K562 (cell line): ENCODE results near the gene PFAS. TPM values are rescaled to one million over a fixed set of nuclear protein-coding genes. Genes with fewer than 3 reads are reported as not detected.

Source experiments
- CBFB ChIP-seq: sonication (generic); formaldehyde crosslinking; IDR thresholded peaks from 2 replicates; pipeline ENCODE4 v1.4.0; 2020; ENCODE audit warnings: mild to moderate bottlenecking, missing genetic modification reagents
- CHD4 ChIP-seq: fragments of 200-600 bp; sonication (generic); IDR thresholded peaks from 3 replicates; pipeline ENCODE4 v1.6.1; 2012; ENCODE audit warnings: low read depth, mild to moderate bottlenecking, mixed read lengths, low read length, inconsistent platforms; ENCODE audit not compliant: insufficient read depth, insufficient replicate concordance, poor library complexity, severe bottlenecking
- NBN ChIP-seq: fragments of 450-650 bp; IDR thresholded peaks from 2 replicates; pipeline ENCODE4 v1.6.1; 2016; ENCODE audit warnings: low read depth, mild to moderate bottlenecking
- OTX1 ChIP-seq: fragments of 450-650 bp; formaldehyde crosslinking; IDR thresholded peaks from 2 replicates; pipeline ENCODE4 v1.4.0; 2022; ENCODE audit warnings: mild to moderate bottlenecking
- SMARCA4 ChIP-seq: fragments of 450-650 bp; IDR thresholded peaks from 2 replicates; pipeline ENCODE4 v1.6.1; 2016
- SP2 ChIP-seq: IDR thresholded peaks from 2 replicates; pipeline ENCODE4 v1.6.1; 2011; ENCODE audit warnings: mild to moderate bottlenecking, low read depth, low read length, moderate library complexity; ENCODE audit not compliant: poor library complexity, severe bottlenecking; ENCODE audit errors: extremely low read depth
- TEAD4 ChIP-seq, 2 experiments: sonication (generic) in 1 of 2; formaldehyde crosslinking in 1 of 2; IDR thresholded peaks; 2 replicates each; pipeline versions ENCODE4 v1.6.1 to v1.8.0; 2012 to 2022; ENCODE audit warnings: borderline replicate concordance in 1 of 2, inconsistent platforms in 1 of 2, low read length in 1 of 2, mild to moderate bottlenecking in 1 of 2, missing genetic modification reagents in 1 of 2
- ZEB2 ChIP-seq: fragments of 450-650 bp; IDR thresholded peaks from 2 replicates; pipeline ENCODE4 v1.6.1; 2016
- ZKSCAN8 ChIP-seq: fragments of 200-800 bp; sonication (Bioruptor generic); IDR thresholded peaks from 2 replicates; pipeline ENCODE4 v1.6.1; 2016; ENCODE audit warnings: missing genetic modification characterization, missing compliant biosample characterization
- ZNF146 ChIP-seq: IDR thresholded peaks from one replicate; pipeline ENCODE4 v1.6.1; 2018; ENCODE audit warnings: missing compliant biosample characterization; ENCODE audit not compliant: unreplicated experiment
- polyA plus RNA-seq, 8 experiments: library from polyadenylated mRNA; depleted of rRNA in 4 of 8; stranded (reverse) in 5 of 8; unstranded in 3 of 8; fragments of >200 nt; fragmentation: Nextera tagmentation in 2 of 8; fragmentation: Illumina TruSeq in 1 of 8; extraction: Ambion mirVana in 2 of 8; extraction: Trizol in 1 of 8; gene quantifications; 2 replicates each; pipeline versions ENCODE4 v1.2.1 to v1.2.3, GENCODE V29; 2011 to 2014; ENCODE audit warnings: inconsistent platforms in 1 of 8, missing spikeins in 1 of 8
- total RNA-seq, 7 experiments: library from RNA; depleted of rRNA in 6 of 7; stranded (reverse); fragments of >200 nt in 6 of 7; fragmentation: Illumina TruSeq in 2 of 7; extraction: Trizol in 2 of 7; gene quantifications; 2 replicates each; pipeline versions ENCODE4 v1.2.1 to v1.2.3, GENCODE V29; 2011 to 2021; ENCODE audit warnings: low replicate concordance in 1 of 7
- TF ChIP-seq, protein P1 (sequence below): IDR thresholded peaks from 2 replicates; pipeline ENCODE4 v1.6.1; 2011; ENCODE audit not compliant: insufficient read length; ENCODE audit errors: extremely low read depth
- TF ChIP-seq, protein P2 (sequence below): fragments of 250-450 bp; sonication (Bioruptor Pico); IDR thresholded peaks from 2 replicates; pipeline ENCODE4 v1.4.0; 2020; ENCODE audit warnings: mild to moderate bottlenecking, moderate library complexity, borderline replicate concordance
- TF ChIP-seq, protein P3 (sequence below): sonication (generic); formaldehyde crosslinking; IDR thresholded peaks from 2 replicates; pipeline ENCODE4 v1.8.1; 2023; ENCODE audit warnings: mild to moderate bottlenecking, missing genetic modification reagents
- TF ChIP-seq, protein P4 (sequence below): fragments of 250-450 bp; sonication (Bioruptor Pico); IDR thresholded peaks from 2 replicates; pipeline ENCODE4 v1.5.0; 2021
- TF ChIP-seq, protein P5 (sequence below): fragments of 450-650 bp; IDR thresholded peaks from 2 replicates; pipeline ENCODE4 v1.6.1; 2017; ENCODE audit warnings: antibody characterized with exemption, mild to moderate bottlenecking

PFAS gene
- total and polyA plus RNA-seq, 9 of the 15 experiments (the other 6 are each of a cell fraction or from before 2014, with no cell fraction given), result 11.6 to 131 (median 43.9) TPM

DNA sequence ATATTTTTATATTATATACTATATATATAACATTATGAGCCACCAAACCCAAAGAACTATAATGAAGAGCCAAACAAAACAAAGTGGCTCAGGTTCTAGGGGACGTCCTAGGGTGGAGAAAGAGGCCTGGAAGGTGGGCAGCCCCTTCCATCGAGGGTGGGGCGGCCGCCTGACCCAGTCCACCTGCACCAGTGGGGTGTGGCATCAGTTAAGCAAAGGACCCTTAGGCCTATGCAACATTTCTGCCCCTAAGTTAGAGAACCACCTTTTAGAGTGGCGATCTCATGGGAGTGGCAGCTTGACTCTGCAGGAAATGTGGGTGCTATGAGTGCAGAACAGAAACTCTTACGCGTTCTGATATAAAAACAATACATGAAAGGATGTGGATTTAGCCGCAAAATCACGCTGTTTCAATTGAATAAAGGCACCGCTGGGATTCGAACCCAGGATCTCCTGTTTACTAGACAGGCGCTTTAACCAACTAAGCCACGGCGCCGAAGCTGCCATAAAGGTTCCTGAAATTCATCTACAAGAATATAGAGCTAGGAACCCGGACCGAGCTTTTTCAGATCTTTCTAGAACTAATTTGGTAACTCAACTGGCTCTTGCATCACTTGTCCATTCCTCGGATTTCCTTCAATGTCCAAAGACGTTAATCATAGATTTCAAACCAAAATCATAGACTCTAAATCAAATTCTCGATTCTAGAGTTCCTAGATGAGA is 23.1 kb upstream of the PFAS start (continued):
- TF ChIP-seq, protein P1, sequence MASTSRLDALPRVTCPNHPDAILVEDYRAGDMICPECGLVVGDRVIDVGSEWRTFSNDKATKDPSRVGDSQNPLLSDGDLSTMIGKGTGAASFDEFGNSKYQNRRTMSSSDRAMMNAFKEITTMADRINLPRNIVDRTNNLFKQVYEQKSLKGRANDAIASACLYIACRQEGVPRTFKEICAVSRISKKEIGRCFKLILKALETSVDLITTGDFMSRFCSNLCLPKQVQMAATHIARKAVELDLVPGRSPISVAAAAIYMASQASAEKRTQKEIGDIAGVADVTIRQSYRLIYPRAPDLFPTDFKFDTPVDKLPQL, result no peak
- TF ChIP-seq ZKSCAN8, result no peak
- no peak for TF ChIP-seq ZNF146
- TF ChIP-seq SMARCA4, result no peak
- no peak for TF ChIP-seq SP2
- no peak for TF ChIP-seq OTX1 (CRISPR knock-in tag)
- TF ChIP-seq CHD4, result no peak
- TF ChIP-seq, protein P2, sequence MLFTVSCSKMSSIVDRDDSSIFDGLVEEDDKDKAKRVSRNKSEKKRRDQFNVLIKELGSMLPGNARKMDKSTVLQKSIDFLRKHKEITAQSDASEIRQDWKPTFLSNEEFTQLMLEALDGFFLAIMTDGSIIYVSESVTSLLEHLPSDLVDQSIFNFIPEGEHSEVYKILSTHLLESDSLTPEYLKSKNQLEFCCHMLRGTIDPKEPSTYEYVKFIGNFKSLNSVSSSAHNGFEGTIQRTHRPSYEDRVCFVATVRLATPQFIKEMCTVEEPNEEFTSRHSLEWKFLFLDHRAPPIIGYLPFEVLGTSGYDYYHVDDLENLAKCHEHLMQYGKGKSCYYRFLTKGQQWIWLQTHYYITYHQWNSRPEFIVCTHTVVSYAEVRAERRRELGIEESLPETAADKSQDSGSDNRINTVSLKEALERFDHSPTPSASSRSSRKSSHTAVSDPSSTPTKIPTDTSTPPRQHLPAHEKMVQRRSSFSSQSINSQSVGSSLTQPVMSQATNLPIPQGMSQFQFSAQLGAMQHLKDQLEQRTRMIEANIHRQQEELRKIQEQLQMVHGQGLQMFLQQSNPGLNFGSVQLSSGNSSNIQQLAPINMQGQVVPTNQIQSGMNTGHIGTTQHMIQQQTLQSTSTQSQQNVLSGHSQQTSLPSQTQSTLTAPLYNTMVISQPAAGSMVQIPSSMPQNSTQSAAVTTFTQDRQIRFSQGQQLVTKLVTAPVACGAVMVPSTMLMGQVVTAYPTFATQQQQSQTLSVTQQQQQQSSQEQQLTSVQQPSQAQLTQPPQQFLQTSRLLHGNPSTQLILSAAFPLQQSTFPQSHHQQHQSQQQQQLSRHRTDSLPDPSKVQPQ (CRISPR knock-in tag), result no peak
- TF ChIP-seq, protein P3, sequence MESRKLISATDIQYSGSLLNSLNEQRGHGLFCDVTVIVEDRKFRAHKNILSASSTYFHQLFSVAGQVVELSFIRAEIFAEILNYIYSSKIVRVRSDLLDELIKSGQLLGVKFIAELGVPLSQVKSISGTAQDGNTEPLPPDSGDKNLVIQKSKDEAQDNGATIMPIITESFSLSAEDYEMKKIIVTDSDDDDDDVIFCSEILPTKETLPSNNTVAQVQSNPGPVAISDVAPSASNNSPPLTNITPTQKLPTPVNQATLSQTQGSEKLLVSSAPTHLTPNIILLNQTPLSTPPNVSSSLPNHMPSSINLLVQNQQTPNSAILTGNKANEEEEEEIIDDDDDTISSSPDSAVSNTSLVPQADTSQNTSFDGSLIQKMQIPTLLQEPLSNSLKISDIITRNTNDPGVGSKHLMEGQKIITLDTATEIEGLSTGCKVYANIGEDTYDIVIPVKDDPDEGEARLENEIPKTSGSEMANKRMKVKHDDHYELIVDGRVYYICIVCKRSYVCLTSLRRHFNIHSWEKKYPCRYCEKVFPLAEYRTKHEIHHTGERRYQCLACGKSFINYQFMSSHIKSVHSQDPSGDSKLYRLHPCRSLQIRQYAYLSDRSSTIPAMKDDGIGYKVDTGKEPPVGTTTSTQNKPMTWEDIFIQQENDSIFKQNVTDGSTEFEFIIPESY, result peak; percentile 31; the same call in 1 of the 2 replicates
- peak; percentile 68 for TF ChIP-seq TEAD4 (IDR thresholded peaks at IDR 0.05; ENCODE audit: low read length)
- TF ChIP-seq TEAD4 (CRISPR knock-in tag; IDR thresholded peaks at IDR 0.05; ENCODE audit: borderline replicate concordance), result no peak
- TF ChIP-seq, protein P4, sequence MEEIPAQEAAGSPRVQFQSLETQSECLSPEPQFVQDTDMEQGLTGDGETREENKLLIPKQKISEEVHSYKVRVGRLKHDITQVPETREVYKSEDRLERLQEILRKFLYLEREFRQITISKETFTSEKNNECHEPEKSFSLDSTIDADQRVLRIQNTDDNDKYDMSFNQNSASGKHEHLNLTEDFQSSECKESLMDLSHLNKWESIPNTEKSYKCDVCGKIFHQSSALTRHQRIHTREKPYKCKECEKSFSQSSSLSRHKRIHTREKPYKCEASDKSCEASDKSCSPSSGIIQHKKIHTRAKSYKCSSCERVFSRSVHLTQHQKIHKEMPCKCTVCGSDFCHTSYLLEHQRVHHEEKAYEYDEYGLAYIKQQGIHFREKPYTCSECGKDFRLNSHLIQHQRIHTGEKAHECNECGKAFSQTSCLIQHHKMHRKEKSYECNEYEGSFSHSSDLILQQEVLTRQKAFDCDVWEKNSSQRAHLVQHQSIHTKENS (CRISPR knock-in tag), result no peak
- no peak for TF ChIP-seq ZEB2
- TF ChIP-seq, protein P5, sequence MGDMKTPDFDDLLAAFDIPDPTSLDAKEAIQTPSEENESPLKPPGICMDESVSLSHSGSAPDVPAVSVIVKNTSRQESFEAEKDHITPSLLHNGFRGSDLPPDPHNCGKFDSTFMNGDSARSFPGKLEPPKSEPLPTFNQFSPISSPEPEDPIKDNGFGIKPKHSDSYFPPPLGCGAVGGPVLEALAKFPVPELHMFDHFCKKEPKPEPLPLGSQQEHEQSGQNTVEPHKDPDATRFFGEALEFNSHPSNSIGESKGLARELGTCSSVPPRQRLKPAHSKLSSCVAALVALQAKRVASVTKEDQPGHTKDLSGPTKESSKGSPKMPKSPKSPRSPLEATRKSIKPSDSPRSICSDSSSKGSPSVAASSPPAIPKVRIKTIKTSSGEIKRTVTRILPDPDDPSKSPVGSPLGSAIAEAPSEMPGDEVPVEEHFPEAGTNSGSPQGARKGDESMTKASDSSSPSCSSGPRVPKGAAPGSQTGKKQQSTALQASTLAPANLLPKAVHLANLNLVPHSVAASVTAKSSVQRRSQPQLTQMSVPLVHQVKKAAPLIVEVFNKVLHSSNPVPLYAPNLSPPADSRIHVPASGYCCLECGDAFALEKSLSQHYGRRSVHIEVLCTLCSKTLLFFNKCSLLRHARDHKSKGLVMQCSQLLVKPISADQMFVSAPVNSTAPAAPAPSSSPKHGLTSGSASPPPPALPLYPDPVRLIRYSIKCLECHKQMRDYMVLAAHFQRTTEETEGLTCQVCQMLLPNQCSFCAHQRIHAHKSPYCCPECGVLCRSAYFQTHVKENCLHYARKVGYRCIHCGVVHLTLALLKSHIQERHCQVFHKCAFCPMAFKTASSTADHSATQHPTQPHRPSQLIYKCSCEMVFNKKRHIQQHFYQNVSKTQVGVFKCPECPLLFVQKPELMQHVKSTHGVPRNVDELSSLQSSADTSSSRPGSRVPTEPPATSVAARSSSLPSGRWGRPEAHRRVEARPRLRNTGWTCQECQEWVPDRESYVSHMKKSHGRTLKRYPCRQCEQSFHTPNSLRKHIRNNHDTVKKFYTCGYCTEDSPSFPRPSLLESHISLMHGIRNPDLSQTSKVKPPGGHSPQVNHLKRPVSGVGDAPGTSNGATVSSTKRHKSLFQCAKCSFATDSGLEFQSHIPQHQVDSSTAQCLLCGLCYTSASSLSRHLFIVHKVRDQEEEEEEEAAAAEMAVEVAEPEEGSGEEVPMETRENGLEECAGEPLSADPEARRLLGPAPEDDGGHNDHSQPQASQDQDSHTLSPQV, result peak; percentile 56; the same call in 1 of the 2 replicates
- TF ChIP-seq CBFB (CRISPR knock-in tag), result no peak
- 0 out of 2 replicates have a peak, but pooled peaks have one; percentile 25 for TF ChIP-seq NBN
